HG02610 (cell line): ENCODE data around the gene COL27A1.

Experiments used
- ATAC-seq: cut with Tn5 transposase; IDR thresholded peaks from one replicate; pipeline ENCODE4 v1.9.1; 2021; ENCODE audit warnings: mild to moderate bottlenecking, moderate library complexity; ENCODE audit not compliant: unreplicated experiment

COL27A1 gene

GRCh38 chr9:114348261-114348905, 193.0 kb downstream of the COL27A1 start:
- ATAC-seq: no peak

- ATAC-seq: peak; percentile 91
Measured at GRCh38 chr9:114348906-114349482, 193.7 kb downstream of the COL27A1 start.

- no peak for ATAC-seq
Measured at GRCh38 chr9:114349713-114350480, 194.6 kb downstream of the COL27A1 start.

- ATAC-seq: no peak
Measured at GRCh38 chr9:114350636-114351401, 195.5 kb downstream of the COL27A1 start.

- ATAC-seq: no peak
Measured at GRCh38 chr9:114351932-114352331, 196.6 kb downstream of the COL27A1 start.

- ATAC-seq: no peak
Measured at GRCh38 chr9:114355821-114356220, 200.5 kb downstream of the COL27A1 start.

- no peak for ATAC-seq
Measured at GRCh38 chr9:114356792-114357191, 201.5 kb downstream of the COL27A1 start.

- no peak for ATAC-seq
Measured at GRCh38 chr9:114357360-114357759, 202.0 kb downstream of the COL27A1 start.

GRCh38 chr9:114357911-114358328, 202.6 kb downstream of the COL27A1 start:
- no peak for ATAC-seq

- ATAC-seq: no peak
Measured at GRCh38 chr9:114359801-114360200, 204.5 kb downstream of the COL27A1 start.

- no peak for ATAC-seq
Measured at GRCh38 chr9:114361542-114361941, 206.2 kb downstream of the COL27A1 start.
